ENCODE data around the gene CEP192.

CEP192 gene

DNA sequence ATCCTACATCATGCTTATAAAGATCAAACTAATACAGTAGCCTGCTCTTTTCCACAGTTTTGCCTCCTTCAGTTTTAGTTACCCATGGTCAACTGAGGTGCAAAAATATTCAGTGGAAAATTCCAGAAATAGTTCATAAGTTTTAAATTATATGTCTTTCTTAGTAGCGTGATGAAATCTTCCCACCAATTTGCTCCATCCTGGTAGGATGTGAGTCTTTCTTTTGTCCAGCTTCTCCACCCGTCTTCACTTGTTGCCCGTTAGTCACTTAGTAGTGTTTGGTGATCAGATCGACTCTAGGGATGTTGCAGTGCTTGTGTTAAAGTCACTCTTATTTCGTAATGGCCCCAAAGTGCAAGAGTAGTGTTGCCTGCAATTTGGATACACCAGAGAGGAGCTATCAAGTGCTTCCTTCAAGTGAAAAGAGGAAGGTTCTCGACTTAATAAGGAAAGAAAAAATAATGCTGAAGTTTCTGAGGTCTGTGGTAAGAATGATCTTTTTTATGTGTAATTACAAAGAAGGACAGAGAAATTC is 57.0 kb downstream of the CEP192 start:
- no peaks in the 10 kb centered on the region for H3K27me3 ChIP-seq (ENCODE audit: control insufficient read depth, low read length)
- H3F3A ChIP-seq (ENCODE audit: control insufficient read depth, insufficient read depth) = no peaks in the 10 kb centered on the region
- no peaks in the 10 kb centered on the region for H4K20me1 ChIP-seq (ENCODE audit: control insufficient read depth, insufficient read depth, low read depth, low read length)
- no peak for TF ChIP-seq EZH2phosphoT487 (IDR thresholded peaks at IDR 0.05; ENCODE audit: borderline replicate concordance, low read length)
- TF ChIP-seq, protein P1, sequence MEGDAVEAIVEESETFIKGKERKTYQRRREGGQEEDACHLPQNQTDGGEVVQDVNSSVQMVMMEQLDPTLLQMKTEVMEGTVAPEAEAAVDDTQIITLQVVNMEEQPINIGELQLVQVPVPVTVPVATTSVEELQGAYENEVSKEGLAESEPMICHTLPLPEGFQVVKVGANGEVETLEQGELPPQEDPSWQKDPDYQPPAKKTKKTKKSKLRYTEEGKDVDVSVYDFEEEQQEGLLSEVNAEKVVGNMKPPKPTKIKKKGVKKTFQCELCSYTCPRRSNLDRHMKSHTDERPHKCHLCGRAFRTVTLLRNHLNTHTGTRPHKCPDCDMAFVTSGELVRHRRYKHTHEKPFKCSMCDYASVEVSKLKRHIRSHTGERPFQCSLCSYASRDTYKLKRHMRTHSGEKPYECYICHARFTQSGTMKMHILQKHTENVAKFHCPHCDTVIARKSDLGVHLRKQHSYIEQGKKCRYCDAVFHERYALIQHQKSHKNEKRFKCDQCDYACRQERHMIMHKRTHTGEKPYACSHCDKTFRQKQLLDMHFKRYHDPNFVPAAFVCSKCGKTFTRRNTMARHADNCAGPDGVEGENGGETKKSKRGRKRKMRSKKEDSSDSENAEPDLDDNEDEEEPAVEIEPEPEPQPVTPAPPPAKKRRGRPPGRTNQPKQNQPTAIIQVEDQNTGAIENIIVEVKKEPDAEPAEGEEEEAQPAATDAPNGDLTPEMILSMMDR (IDR thresholded peaks at IDR 0.05; ENCODE audit: low read depth, low read length, poor library complexity, severe bottlenecking) = no peak
- H3K4me1 ChIP-seq (ENCODE audit: control insufficient read depth, low read length) = peaks cover 19% of the 10 kb centered on the region
- H3K79me2 ChIP-seq (ENCODE audit: control insufficient read depth, low read length) = peaks cover 30% of the 10 kb centered on the region
- no peaks in the 10 kb centered on the region for H3K9me3 ChIP-seq (ENCODE audit: control insufficient read depth, insufficient read depth, low read length)
- H3K9me2 ChIP-seq (replicated peaks; ENCODE audit: control insufficient read depth, low read length) = no peaks in the 10 kb centered on the region
- no peak overlapping the region for H3K27ac ChIP-seq (ENCODE audit: low read depth, low read length)
- no peak overlapping the region for H3K4me2 ChIP-seq (ENCODE audit: low read length)
- peaks cover 92% of the 10 kb centered on the region for H3K36me3 ChIP-seq (ENCODE audit: control insufficient read depth, low read length)
- no peak overlapping the region for H3K4me3 ChIP-seq (ENCODE audit: low read length)

DNA sequence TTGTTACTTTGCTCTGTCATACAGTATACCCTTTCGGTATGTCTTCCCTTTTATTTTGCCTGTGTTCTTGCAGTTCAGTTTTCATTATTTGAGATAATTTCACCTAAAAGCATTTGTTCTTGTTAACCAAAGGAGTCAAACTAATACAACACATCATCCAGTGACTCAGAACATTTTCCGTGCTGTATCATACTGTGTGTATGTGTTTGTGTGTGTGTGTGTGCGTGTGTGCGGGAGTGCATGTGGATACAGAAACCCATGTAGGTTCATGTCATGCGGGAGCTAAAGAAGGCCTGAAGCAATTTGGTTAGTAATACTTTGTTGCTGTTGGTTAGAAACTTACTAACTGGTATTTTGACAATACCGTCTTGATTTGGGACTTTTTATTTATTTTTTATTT is 60.0 kb downstream of the CEP192 start:
- no peak overlapping the region for H3K4me3 ChIP-seq (ENCODE audit: low read length)
- peaks cover 92% of the 10 kb centered on the region for H3K36me3 ChIP-seq (ENCODE audit: control insufficient read depth, low read length)
- no peak overlapping the region for H3K4me2 ChIP-seq (ENCODE audit: low read length)
- H3K79me2 ChIP-seq (ENCODE audit: control insufficient read depth, low read length) = peaks cover 20% of the 10 kb centered on the region
- no peaks in the 10 kb centered on the region for H4K20me1 ChIP-seq (ENCODE audit: control insufficient read depth, insufficient read depth, low read depth, low read length)
- peak overlapping the region; percentile 31; the same call in 1 of the 2 replicates for H3K27ac ChIP-seq (ENCODE audit: low read depth, low read length)
- no peaks in the 10 kb centered on the region for H3F3A ChIP-seq (ENCODE audit: control insufficient read depth, insufficient read depth)
- no peaks in the 10 kb centered on the region for H3K9me3 ChIP-seq (ENCODE audit: control insufficient read depth, insufficient read depth, low read length)
- H3K9me2 ChIP-seq (replicated peaks; ENCODE audit: control insufficient read depth, low read length) = no peaks in the 10 kb centered on the region
- no peak for TF ChIP-seq EZH2phosphoT487 (IDR thresholded peaks at IDR 0.05; ENCODE audit: borderline replicate concordance, low read length)
- TF ChIP-seq, protein P1 (IDR thresholded peaks at IDR 0.05; ENCODE audit: low read depth, low read length, poor library complexity, severe bottlenecking) = no peak
- no peaks in the 10 kb centered on the region for H3K27me3 ChIP-seq (ENCODE audit: control insufficient read depth, low read length)
- peaks cover 19% of the 10 kb centered on the region for H3K4me1 ChIP-seq (ENCODE audit: control insufficient read depth, low read length)

DNA sequence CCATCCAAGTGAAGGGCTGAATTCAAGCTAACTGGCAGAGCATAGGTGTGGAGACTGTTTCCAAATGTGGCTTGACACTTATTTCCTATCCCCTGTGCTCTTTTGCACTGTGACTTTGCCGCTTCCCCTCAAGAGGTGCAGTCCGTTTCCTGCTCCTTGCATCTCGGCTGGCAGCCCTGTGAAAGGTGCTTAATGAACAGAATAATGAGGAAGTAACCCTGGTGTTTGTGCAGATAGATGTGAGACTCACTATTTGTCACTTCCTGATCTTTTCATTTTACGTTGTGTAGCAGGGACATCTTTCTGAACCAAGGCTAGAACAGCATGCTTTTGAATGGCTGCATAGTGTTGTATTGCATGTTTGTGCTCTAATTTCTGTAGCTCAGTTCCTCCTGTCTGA is 60.8 kb downstream of the CEP192 start:
- Histone ChIP-seq H3K9me2 (replicated peaks; ENCODE audit: control insufficient read depth, low read length) (no peaks in the 10 kb centered on the region), H3K4me2 (ENCODE audit: low read length) (peak overlapping the region; percentile 42), H3K4me1 (ENCODE audit: control insufficient read depth, low read length) (peaks cover 19% of the 10 kb centered on the region), H4K20me1 (ENCODE audit: control insufficient read depth, insufficient read depth, low read depth, low read length) (no peaks in the 10 kb centered on the region), H3K79me2 (ENCODE audit: control insufficient read depth, low read length) (peaks cover 23% of the 10 kb centered on the region), H3K36me3 (ENCODE audit: control insufficient read depth, low read length) (peaks cover 95% of the 10 kb centered on the region), H3K27ac (ENCODE audit: low read depth, low read length) (peak overlapping the region; percentile 31), H3K9me3 (ENCODE audit: control insufficient read depth, insufficient read depth, low read length) (no peaks in the 10 kb centered on the region), H3F3A (ENCODE audit: control insufficient read depth, insufficient read depth) (no peaks in the 10 kb centered on the region), H3K4me3 (ENCODE audit: low read length) (peak overlapping the region; percentile 17), H3K27me3 (ENCODE audit: control insufficient read depth, low read length) (no peaks in the 10 kb centered on the region)
- no peak for TF ChIP-seq EZH2phosphoT487 (IDR thresholded peaks at IDR 0.05; ENCODE audit: borderline replicate concordance, low read length)
- TF ChIP-seq, protein P1 (IDR thresholded peaks at IDR 0.05; ENCODE audit: low read depth, low read length, poor library complexity, severe bottlenecking) = no peak
